ENCODE data around the gene EP400. TPM values are rescaled to one million over a fixed set of nuclear protein-coding genes. Genes with fewer than 3 reads are reported as not detected.

EP400 gene
- total RNA-seq, 1 experiment from 2014 or later = 61.7 TPM

- no peak overlapping the region for H2AK5ac ChIP-seq (ENCODE audit: insufficient read length, low read length)
- no peak overlapping the region for H3K4me3 Mint-ChIP-seq
- H3K27ac ChIP-seq (ENCODE audit: insufficient read length, low read depth, low read length) = no peak overlapping the region
- DNase-seq = peak; percentile 48
- H3T11ph ChIP-seq (ENCODE audit: low read length) = no peak overlapping the region
- no peak overlapping the region for H2BK5ac ChIP-seq (ENCODE audit: insufficient read length, low read length)
- H2BK12ac ChIP-seq (ENCODE audit: insufficient read length, low read depth, low read length) = no peak overlapping the region
- H3K4me1 ChIP-seq (ENCODE audit: insufficient read depth, low read length) = no peaks in the 10 kb centered on the region
- H3K27me3 Mint-ChIP-seq (ENCODE audit: low read depth) = 0 out of 2 replicates have a peak, but pooled peaks cover under 1% of the 10 kb centered on the region
- H2AFZ ChIP-seq (ENCODE audit: low read length) = no peak overlapping the region
- no peak overlapping the region for H3K4ac ChIP-seq (ENCODE audit: low read depth, low read length)
- H3K36me3 Mint-ChIP-seq (ENCODE audit: insufficient read depth in 1 of 3, low read depth in 3 of 3) = peaks cover 52 to 97% (median 89%) of the 10 kb centered on the region in 3 experiments; a peak in 6 of 7 replicates
- H3K56ac ChIP-seq (ENCODE audit: insufficient read length, low read depth, low read length) = no peak overlapping the region
- no peaks in the 10 kb centered on the region for H3K9me3 Mint-ChIP-seq
- no peak overlapping the region for H3K27ac Mint-ChIP-seq
- H3K23me2 ChIP-seq (ENCODE audit: insufficient read length, low read depth, low read length, poor library complexity, severe bottlenecking) = no peaks in the 10 kb centered on the region
- no peak overlapping the region for H3K4me2 ChIP-seq (ENCODE audit: insufficient read depth, insufficient read length, low read length)
- no peaks in the 10 kb centered on the region for H3K79me2 ChIP-seq (ENCODE audit: insufficient read depth, low read length)
- H3K27me3 ChIP-seq (ENCODE audit: insufficient read depth, low read length) = no peaks in the 10 kb centered on the region
- no peak overlapping the region for H4K91ac ChIP-seq (ENCODE audit: insufficient read length, low read depth, low read length)
- H3K4me1 Mint-ChIP-seq = no peaks in the 10 kb centered on the region
- no peaks in the 10 kb centered on the region for H3K9me3 ChIP-seq (ENCODE audit: control insufficient read depth, low read depth, low read length)
- no peak overlapping the region for H3K9ac ChIP-seq (ENCODE audit: extremely low read depth, insufficient read length, low read length)
- no CpG with 5 or more reads among the region's 26 CpGs for whole genome bisulfite sequencing (ENCODE audit: extremely low coverage, insufficient read length, low lambda C conversion rate)
- H4K20me1 ChIP-seq (ENCODE audit: control insufficient read depth, insufficient read depth, insufficient read length) = no peaks in the 10 kb centered on the region
- TF ChIP-seq, protein P1, sequence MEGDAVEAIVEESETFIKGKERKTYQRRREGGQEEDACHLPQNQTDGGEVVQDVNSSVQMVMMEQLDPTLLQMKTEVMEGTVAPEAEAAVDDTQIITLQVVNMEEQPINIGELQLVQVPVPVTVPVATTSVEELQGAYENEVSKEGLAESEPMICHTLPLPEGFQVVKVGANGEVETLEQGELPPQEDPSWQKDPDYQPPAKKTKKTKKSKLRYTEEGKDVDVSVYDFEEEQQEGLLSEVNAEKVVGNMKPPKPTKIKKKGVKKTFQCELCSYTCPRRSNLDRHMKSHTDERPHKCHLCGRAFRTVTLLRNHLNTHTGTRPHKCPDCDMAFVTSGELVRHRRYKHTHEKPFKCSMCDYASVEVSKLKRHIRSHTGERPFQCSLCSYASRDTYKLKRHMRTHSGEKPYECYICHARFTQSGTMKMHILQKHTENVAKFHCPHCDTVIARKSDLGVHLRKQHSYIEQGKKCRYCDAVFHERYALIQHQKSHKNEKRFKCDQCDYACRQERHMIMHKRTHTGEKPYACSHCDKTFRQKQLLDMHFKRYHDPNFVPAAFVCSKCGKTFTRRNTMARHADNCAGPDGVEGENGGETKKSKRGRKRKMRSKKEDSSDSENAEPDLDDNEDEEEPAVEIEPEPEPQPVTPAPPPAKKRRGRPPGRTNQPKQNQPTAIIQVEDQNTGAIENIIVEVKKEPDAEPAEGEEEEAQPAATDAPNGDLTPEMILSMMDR (conservative IDR thresholded peaks at IDR 0.05) = no peak
- H2BK20ac ChIP-seq (ENCODE audit: low read depth, low read length, poor library complexity, severe bottlenecking) = no peak overlapping the region
- no peak overlapping the region for H3K14ac ChIP-seq (ENCODE audit: insufficient read depth, low read length)
- H3K23ac ChIP-seq (ENCODE audit: insufficient read length, low read depth, low read length) = no peak overlapping the region
- no peak overlapping the region for H2BK120ac ChIP-seq (ENCODE audit: low read depth, low read length, poor library complexity, severe bottlenecking)
- H2BK15ac ChIP-seq (ENCODE audit: low read depth, low read length) = no peak overlapping the region
- H3K18ac ChIP-seq (ENCODE audit: insufficient read length, low read depth, low read length) = no peak overlapping the region
- no peaks in the 10 kb centered on the region for H3K79me1 ChIP-seq (ENCODE audit: insufficient read depth, low read depth, low read length, poor library complexity, severe bottlenecking)
- H4K5ac ChIP-seq (ENCODE audit: insufficient read length, low read depth, low read length) = no peak overlapping the region
- no peak overlapping the region for H4K8ac ChIP-seq (replicated peaks; ENCODE audit: insufficient read length, low read depth, low read length)
Observed at GRCh38 chr12:132029503-132030300, 80.0 kb downstream of the EP400 start.
